Amniotic stem cell (primary cell): ENCODE data around the gene CEBPZ.

ENCODE experiments used
- DNase-seq: peaks from one replicate; lab custom pipeline; 2025; lab: John Stamatoyannopoulos, UW

Gene CEBPZ

DNA sequence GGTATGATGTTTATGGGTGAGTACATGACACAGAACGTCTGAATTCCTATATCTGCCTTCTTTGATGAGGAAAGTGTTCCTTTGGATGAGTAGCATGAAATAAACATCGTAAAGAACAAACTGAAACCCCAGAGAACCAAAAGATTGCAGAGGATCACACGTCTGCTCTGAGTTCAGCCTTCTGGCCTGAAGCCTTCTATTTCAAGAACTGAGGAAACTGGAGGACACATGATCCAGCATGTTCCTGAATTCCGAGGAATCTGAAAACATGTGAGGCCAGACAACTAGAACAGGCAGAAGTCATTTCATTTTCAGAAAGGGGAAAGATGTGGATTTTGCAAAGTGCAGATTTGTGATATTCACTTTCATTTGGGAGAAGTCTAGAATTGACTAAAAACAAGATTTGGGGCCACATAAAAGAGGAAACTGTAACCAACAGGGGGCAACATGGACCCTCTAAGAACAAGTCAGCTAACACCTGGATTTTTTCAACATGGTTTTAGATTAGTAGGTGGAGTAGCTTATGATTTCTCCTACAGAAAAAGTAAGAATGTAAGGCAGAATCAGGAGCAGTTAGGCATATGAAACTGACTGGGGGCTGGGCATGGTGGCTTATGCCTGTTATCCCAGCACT lies 51.3 kb downstream of the CEBPZ start:
- no peak for DNase-seq

DNA sequence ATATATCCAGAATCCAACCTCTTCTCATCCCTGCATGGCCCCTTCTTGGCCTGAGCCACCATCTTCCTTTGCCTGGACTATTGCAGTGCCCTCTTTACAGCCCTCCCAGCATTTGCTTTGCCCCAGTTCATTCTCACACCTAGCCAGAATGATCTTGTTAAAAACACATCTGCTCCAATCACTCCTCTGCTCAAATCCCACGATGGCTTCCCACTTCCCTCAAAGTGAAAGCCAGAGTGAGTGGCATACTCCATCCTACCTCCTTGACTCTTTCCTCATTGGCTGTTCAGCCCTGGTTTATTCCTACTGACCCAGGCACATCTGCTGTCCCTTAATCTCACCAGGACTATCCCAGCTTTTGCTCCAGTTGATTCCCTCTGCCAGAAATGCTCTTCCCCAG lies 57.7 kb downstream of the CEBPZ start:
- no peak for DNase-seq

DNA sequence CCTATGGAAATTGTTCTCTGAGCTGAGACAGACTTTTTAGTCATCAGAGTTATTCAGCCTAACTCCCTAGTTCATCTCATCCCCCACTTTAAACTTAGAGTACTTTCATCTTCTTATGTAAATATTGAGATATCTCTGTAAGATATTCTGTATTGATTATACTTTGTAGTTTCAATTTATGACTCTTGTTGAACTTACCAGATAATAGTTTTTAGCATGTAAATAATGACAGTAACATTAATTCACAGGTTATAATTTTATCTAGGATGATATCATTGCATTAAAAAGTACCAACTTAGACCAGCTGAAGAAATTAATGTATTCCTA lies 59.8 kb downstream of the CEBPZ start:
- no peak for DNase-seq

DNA sequence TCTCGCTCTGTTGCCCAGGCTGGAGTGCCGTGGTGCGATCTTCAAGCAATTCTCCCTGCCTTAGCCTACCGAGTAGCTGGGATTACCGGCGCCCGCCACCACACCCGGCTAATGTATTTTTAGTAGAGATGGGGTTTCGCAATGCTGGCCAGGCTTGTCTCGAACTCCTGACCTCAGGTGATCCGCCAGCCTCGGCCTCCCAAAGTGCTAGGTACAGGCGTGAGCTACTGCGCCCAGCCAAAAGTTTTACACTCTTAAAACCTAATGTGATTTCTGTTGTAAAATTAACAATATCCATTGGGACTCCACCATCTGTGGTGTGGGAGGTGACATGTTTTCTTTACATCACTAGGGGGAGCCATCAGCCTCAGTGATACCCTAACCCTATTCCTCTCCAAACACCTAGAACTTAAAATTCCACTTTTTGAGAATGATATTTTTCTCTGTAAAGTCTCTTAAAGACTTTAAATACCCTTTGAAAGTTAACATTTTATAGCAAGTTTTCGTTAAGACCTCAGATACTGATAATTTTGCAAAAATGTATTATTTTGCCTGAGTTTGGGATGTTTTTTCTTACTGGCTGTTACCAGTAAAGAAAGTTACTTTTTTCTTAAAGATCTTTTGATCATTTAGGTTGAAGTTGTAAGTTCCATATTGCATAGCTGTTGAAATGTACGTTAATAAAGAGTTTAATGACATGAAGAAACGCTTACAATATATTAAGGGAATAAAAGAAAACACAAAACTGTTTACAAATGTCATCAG lies 63.0 kb downstream of the CEBPZ start:
- peak; percentile 17 for DNase-seq

DNA sequence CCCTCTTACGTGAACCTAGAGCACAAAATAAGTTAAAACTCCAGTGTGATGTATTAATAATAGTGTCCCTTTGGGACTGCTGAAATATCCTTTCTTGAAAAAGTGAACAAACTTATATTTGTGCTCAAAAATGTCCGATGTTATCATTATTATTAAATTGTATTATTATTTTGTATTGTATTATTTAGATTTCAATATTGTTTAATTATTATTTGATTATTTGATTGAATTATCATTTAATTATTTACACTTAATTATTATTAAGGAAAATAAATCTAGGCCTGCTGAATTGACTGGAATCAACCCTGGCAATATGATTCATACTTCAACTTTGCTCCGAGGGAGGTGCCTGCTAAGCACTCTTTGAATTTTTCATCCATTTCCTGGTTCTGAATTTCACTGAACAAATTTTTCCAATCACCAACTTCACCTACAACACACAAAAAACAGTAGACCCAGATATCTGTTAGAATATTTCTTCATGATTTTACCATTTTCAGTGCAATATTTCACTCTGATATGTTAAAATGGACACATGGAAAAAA lies 63.7 kb downstream of the CEBPZ start:
- no peak for DNase-seq

DNA sequence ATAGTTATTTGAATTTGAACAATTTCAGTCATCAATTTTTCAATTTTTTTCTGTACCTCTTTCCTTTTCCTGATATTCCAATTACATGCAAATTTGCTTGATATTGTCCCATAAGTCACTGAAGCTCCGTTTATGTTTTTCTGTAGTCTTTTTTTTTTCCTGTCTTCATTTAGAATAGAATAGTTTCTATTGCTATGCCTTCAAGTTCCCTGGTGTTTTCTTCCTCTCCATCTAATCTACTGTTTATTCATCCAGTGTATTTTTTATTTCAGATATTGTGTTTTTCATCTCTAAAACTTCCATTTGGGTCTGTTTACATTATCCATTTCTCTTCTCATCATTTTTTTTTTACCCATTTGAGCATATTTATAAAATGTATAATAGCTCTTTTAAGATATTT lies 66.6 kb downstream of the CEBPZ start:
- no peak for DNase-seq

DNA sequence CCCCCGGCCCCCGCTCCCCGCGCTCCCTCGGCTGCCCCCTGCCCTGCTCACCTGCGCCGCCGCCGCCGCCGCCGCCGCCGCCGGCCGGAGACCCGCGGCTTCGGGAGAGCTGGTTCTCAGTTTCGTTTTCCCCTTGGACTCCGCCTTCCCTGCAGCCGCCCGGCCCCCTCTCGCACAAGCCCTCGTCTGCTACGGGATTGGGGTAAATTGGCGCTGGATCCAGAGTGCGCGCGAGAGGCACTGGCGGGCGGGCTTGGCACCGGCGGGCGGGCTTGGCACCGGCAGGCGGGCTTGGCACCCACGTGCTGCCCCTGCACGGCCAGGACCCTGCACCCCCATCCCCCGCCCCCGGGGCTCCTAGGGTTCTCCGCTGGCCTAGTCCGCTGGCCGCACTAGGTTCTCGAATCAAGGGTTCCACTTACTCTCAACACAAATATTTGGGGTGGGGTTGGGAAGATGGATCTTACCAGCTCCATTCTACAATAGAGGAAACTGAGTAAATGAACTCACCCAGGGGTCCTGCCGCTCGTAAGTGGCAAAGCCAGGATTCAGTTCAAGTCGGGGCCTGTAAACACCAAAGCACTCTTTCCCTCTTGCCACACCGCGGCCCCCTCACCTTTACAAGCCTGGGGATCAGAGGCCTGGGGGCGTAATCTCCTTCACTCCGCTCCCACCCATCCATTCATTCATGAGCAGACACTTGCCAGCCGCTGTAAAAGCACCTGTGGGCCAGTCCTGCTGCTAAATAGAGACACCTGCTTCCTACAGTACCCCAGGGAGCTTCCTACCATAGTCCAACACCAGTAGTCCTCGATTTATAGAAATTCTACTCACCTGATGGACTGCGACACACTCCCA lies 74.3 kb downstream of the CEBPZ start, which contains the start of gene EIF2AK2:
Gene EIF2AK2 (minus strand): TSS at position 124 of the 858 bp plus-strand sequence. CDS start 9,174 bp downstream, outside the sequence.
- DNase-seq = peak; percentile 70

DNA sequence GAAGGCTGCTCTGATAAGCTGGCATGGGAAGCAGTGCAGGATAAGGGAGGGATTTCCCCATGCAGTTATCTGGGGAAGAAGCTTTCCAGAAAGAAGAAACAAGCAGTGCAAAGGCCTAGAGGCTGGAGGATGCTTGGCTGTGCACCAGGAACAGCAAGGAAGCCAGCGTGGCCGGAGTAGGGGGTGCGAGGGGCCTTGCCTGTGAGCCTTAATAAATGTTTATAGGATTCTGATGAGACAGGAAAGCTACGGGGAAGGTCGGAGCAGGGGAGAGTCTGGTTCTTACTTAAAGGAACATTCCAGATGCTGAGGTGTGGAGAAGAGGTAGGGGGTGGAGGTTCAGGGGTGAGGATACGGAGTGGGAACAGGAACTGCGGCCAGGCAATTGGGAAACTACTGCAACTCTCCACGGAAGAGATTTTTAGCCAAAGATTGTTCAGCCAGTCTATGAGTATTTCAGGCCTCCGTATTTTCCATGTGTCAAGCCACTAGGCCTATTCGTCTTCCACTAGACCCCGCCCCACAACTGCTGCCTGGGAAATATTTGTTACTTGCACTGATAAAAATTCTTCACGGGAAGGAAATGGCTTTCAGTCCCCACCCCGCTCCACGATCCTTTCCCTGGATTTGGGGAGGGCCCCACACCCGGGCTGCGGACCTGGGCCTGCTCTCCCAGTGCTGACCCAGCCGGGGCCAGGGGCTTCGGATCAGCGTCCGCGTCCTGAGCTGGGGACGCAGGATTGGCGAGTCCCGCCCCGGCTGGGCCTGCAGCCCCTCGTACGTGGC lies 75.1 kb downstream of the CEBPZ start:
- DNase-seq = peak; percentile 22

DNA sequence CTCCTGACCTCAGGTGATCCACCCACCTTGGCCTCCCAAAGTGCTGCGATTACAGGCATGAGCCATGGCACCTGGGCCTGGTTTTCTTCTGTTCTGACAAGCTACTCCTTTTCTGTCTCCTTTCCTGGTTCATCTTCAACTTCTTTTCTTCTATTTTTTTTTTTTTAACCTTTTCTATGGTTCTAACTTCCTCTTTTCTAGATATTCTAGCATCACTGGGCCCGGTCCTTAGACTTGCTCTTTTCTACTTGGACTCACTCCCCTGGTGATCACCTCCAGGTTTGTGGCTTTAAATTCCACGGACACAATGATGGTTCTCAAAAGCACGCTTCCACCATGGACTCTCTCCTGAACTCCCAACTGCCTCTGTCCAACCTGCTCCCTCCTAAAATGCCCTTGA lies 76.6 kb downstream of the CEBPZ start:
- no peak for DNase-seq

DNA sequence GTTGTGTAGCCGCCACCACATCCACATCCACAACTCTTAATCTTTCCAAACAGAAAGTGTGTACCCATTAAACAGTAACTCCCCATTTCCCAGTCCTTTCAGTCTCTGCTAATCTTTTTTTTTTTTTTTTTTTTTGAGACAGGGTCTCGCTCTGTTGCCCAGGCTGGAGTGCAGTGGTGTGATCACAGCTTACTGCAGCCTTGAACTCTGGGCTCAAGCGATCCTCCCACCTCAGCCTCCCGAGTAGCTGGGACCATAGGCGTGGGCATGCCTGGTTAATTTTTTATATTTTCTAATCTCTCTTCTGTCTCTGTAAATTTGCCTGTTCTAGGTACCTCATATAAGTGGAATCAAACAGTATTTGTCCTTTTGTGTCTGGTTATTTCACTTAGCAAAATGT lies 78.2 kb downstream of the CEBPZ start:
- no peak for DNase-seq
